Sigmoid colon (tissue), 7 donors: Measurements from ENCODE around the gene MYL12B. TPM values are rescaled to one million over a fixed set of nuclear protein-coding genes. Genes with fewer than 3 reads are reported as not detected.

Experiments used
- DNase-seq: peaks from one replicate; pipeline ENCODE4 v3.0.0-alpha.2; 2019
- H3K27ac ChIP-seq, 4 donors: fragments of 200-600 bp; sonication (generic); one replicate each; pipeline ENCODE4 v1.5.1; 2016 to 2019; ENCODE audit warnings: mild to moderate bottlenecking in 1 of 4
- H3K27me3 ChIP-seq, 3 donors: fragments of 200-600 bp; sonication (generic); one replicate each; pipeline ENCODE4 v1.5.1; 2019; ENCODE audit warnings: mild to moderate bottlenecking in 1 of 3
- H3K36me3 ChIP-seq, 4 donors: fragments of 200-600 bp; sonication (generic); one replicate each; pipeline ENCODE4 v1.5.1; 2016 to 2019
- H3K4me1 ChIP-seq, 4 donors: fragments of 200-600 bp; sonication (generic); one replicate each; pipeline ENCODE4 v1.5.1; 2017 to 2019
- H3K4me3 ChIP-seq, 4 donors: fragments of 200-600 bp; sonication (generic); one replicate each; pipeline ENCODE4 v1.5.1; 2017 to 2019; ENCODE audit warnings: mild to moderate bottlenecking in 2 of 4, moderate library complexity in 1 of 4
- H3K9me3 ChIP-seq, 4 donors: fragments of 200-600 bp in 3 of 4; sonication (generic) in 3 of 4; one replicate each; pipeline versions ENCODE4 v1.5.1 to v1.6.1; 2013 to 2019
- EP300 ChIP-seq, 4 donors: sonication (generic); formaldehyde crosslinking; IDR thresholded peaks; one replicate each; pipeline ENCODE4 v1.6.1; 2017; ENCODE audit warnings: antibody characterized with exemption in 4 of 4
- POLR2A ChIP-seq, 2 donors: fragments of 450-650 bp; IDR thresholded peaks; one replicate each; pipeline ENCODE4 v1.6.1; 2016; ENCODE audit warnings: antibody characterized with exemption in 2 of 2, mild to moderate bottlenecking in 2 of 2, moderate library complexity in 2 of 2
- POLR2AphosphoS5 ChIP-seq, 4 donors: sonication (generic); formaldehyde crosslinking; IDR thresholded peaks; one replicate each; pipeline ENCODE4 v1.6.1; 2017; ENCODE audit warnings: antibody characterized with exemption in 4 of 4
- WGBS, 2 donors: extraction: QIAGEN DNeasy Blood & Tissue Kit; methylation state at CpG; one replicate each; pipeline ENCODE4 v1.1.7; 2013; 5-methylcytosine and 5-hydroxymethylcytosine counted together
- intact Hi-C: fragments of 100-400 bp; cut with DNase I; formaldehyde crosslinking; loops from one replicate; pipeline ENCODE4 v1.15.1; 2023
- polyA plus RNA-seq, 3 donors: library from polyadenylated mRNA; stranded (reverse); fragments of 200-250 nt; gene quantifications; one replicate each; pipeline ENCODE4 v1.2.3, GENCODE V29; 2013
- total RNA-seq, 4 donors: library from RNA; depleted of rRNA; stranded (reverse); fragments of >200 nt; gene quantifications; one replicate each; pipeline ENCODE4 v1.1.0, GENCODE V29; 2016
- TF ChIP-seq, protein P1 (sequence below), 4 experiments: fragments of 450-650 bp in 3 of 4; fragments of 200-600 bp in 1 of 4; IDR thresholded peaks; one replicate each; pipeline ENCODE4 v1.5.1; 2016 to 2019; ENCODE audit warnings: antibody characterized with exemption in 4 of 4, mild to moderate bottlenecking in 3 of 4, moderate library complexity in 2 of 4
- donor health status: healthy with polysubstance abuse.
- donor health status: Bipolar disorder and iron deficiency.
- donor health status: healthy.

Gene MYL12B
- total and polyA plus RNA-seq, 7 donors: 155 to 1,674 (median 227) TPM

- Histone ChIP-seq H3K36me3 (no peaks in the 10 kb centered on the region), H3K9me3 (no peaks in the 10 kb centered on the region), H3K27me3 (no peaks in the 10 kb centered on the region), H3K4me1 (no peaks in the 10 kb centered on the region), H3K4me3 (no peak overlapping the region), H3K27ac (no peak overlapping the region)
- no peak for TF ChIP-seq EP300 (IDR thresholded peaks at IDR 0.05)
- no peak for TF ChIP-seq POLR2AphosphoS5 (IDR thresholded peaks at IDR 0.05)
- TF ChIP-seq POLR2A (IDR thresholded peaks at IDR 0.05): no peak
- TF ChIP-seq, protein P1, sequence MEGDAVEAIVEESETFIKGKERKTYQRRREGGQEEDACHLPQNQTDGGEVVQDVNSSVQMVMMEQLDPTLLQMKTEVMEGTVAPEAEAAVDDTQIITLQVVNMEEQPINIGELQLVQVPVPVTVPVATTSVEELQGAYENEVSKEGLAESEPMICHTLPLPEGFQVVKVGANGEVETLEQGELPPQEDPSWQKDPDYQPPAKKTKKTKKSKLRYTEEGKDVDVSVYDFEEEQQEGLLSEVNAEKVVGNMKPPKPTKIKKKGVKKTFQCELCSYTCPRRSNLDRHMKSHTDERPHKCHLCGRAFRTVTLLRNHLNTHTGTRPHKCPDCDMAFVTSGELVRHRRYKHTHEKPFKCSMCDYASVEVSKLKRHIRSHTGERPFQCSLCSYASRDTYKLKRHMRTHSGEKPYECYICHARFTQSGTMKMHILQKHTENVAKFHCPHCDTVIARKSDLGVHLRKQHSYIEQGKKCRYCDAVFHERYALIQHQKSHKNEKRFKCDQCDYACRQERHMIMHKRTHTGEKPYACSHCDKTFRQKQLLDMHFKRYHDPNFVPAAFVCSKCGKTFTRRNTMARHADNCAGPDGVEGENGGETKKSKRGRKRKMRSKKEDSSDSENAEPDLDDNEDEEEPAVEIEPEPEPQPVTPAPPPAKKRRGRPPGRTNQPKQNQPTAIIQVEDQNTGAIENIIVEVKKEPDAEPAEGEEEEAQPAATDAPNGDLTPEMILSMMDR (IDR thresholded peaks at IDR 0.05): no peak
- intact Hi-C loops: no loop called here
- no peak for DNase-seq
- WGBS, 2 donors: 18 to 79% methylated on average over 3 of the region's 3 CpGs
Observed at GRCh38 chr18:3225588-3225987, 36.3 kb upstream of the MYL12B start.

GRCh38 chr18:3226048-3226447 lies 35.9 kb upstream of the MYL12B start:
- no peaks in the 10 kb centered on the region for H3K36me3 ChIP-seq
- H3K27me3 ChIP-seq: no peaks in the 10 kb centered on the region
- intact Hi-C loops: no loop called here
- H3K4me3 ChIP-seq: no peak overlapping the region
- DNase-seq: no peak
- 95 to 98% methylated on average over 6 of the region's 6 CpGs for WGBS, 2 donors
- no peaks in the 10 kb centered on the region for H3K9me3 ChIP-seq
- H3K4me1 ChIP-seq: no peaks in the 10 kb centered on the region
- TF ChIP-seq, protein P1 (IDR thresholded peaks at IDR 0.05): no peak
- no peak for TF ChIP-seq POLR2A (IDR thresholded peaks at IDR 0.05)
- TF ChIP-seq EP300 (IDR thresholded peaks at IDR 0.05): no peak
- no peak for TF ChIP-seq POLR2AphosphoS5 (IDR thresholded peaks at IDR 0.05)
- H3K27ac ChIP-seq: no peak overlapping the region

DNA sequence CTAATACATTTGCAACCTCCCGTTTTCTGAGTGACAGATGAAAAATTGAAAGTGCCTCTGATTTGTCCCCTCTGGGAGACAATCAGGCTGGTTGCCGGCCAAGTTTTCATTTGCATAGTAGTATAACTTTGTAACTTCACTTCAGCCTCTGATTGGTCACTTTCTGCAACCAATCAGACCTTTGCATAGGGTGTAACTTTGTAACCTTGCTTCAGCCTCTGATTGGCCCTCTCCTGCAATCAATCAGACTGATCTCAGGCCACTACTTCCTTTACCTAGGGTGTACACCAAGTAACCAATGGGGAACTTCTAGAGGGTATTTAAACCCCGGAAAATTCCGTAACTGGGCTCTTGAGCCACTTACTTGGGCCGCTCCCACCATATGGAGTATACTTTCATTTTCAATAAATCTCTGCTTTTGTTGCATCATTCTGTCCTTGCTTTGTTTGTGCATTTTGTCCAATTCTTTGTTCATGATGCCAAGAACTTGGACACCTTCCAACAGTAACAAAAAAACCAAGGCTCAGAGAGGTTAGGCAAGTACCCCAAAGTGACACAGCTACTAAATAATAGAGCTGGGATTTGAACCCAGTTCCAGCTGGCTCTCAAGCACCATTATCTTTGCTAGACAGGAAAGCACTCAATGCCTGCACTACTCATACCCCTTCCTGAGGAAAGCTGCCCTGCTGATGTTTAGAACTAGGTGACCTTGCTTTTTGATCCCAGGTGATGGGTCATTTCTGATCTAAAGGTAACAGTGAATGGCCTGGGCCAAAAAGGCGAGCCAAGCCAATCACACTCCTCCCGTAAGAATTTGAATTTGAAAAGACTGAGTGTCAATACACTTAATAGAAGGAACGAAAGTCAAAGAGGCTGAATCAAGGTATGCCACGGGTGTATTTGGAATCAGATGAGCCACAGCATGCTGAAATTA lies 31.3 kb upstream of the MYL12B start:
- TF ChIP-seq POLR2AphosphoS5 (IDR thresholded peaks at IDR 0.05) (no peak), POLR2A (IDR thresholded peaks at IDR 0.05) (no peak), EP300 (IDR thresholded peaks at IDR 0.05) (no peak)
- 86 to 88% methylated on average over 9 of the region's 9 CpGs for WGBS, 2 donors
- Histone ChIP-seq H3K27ac (no peak overlapping the region), H3K36me3 (no peaks in the 10 kb centered on the region), H3K4me1 (no peaks in the 10 kb centered on the region), H3K27me3 (no peaks in the 10 kb centered on the region), H3K4me3 (no peak overlapping the region), H3K9me3 (no peaks in the 10 kb centered on the region)
- intact Hi-C loops: no loop called here
- DNase-seq: no peak

GRCh38 chr18:3233004-3233403 lies 28.9 kb upstream of the MYL12B start:
- no peaks in the 10 kb centered on the region for H3K4me1 ChIP-seq
- no peaks in the 10 kb centered on the region for H3K9me3 ChIP-seq
- TF ChIP-seq POLR2A (IDR thresholded peaks at IDR 0.05): no peak
- TF ChIP-seq, protein P1 (IDR thresholded peaks at IDR 0.05): no peak
- no peak for TF ChIP-seq EP300 (IDR thresholded peaks at IDR 0.05)
- TF ChIP-seq POLR2AphosphoS5 (IDR thresholded peaks at IDR 0.05): no peak
- H3K36me3 ChIP-seq: no peaks in the 10 kb centered on the region
- DNase-seq: no peak
- WGBS, 2 donors: 86 to 97% methylated on average over 1 of the region's 1 CpG
- H3K27ac ChIP-seq: no peak overlapping the region
- H3K4me3 ChIP-seq: no peak overlapping the region
- no peaks in the 10 kb centered on the region for H3K27me3 ChIP-seq
- intact Hi-C loops: no loop called here

DNA sequence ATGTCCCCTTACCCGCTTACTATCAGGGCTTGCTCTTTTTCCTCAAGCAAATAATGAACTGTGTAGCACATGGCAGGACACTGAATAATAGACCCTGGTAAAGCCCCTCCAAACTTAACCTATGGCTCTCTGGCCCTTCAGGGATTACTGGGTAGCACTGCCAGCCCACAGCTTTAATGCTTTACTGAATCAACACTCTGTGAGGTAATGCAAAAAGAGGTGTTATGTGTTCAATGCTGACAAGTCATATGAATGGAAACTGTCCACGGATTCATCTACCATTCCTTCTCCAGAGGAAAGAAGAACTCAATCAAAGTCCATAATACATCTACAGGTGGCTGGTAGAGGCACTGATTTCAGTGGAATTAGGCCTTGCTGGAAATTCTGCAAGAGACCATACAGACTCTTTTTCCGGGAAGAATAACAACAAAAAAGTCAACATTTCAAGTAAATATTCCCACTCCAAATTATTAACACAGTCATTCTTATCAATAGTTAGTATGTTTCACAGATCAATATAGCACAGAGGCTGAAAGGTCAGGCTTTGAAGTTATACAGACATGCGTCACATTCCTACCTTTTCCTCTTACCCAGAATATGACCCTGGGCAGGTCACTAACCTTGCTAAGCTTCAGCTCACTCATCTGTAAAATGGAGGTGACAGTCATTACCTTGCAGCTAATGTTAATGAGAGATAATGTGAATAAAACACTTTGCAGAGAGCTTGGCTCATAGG lies 28.3 kb upstream of the MYL12B start:
- no peak overlapping the region for H3K27ac ChIP-seq
- no peak for DNase-seq
- 61 to 82% methylated on average over 4 of the region's 4 CpGs for WGBS, 2 donors
- no peaks in the 10 kb centered on the region for H3K27me3 ChIP-seq
- intact Hi-C loops: no loop called here
- no peaks in the 10 kb centered on the region for H3K9me3 ChIP-seq
- H3K36me3 ChIP-seq: no peaks in the 10 kb centered on the region
- H3K4me1 ChIP-seq: no peaks in the 10 kb centered on the region
- no peak overlapping the region for H3K4me3 ChIP-seq
- TF ChIP-seq EP300 (IDR thresholded peaks at IDR 0.05): no peak
- TF ChIP-seq, protein P1 (IDR thresholded peaks at IDR 0.05): no peak
- TF ChIP-seq POLR2AphosphoS5 (IDR thresholded peaks at IDR 0.05): no peak
- TF ChIP-seq POLR2A (IDR thresholded peaks at IDR 0.05): no peak
